Fibroblast of lung (primary cell): ENCODE data around the gene SPACDR.

Source experiments
- CTCF ChIP-seq, 2 donors: IDR thresholded peaks in 1 of 2; conservative IDR thresholded peaks in 1 of 2; 1 replicate in 1 of 2; 2 replicates in 1 of 2; pipeline ENCODE4 v1.5.1; 2011 to 2012; ENCODE audit warnings: low read length in 2 of 2, control low read depth in 1 of 2, inconsistent platforms in 1 of 2, low read depth in 1 of 2, mild to moderate bottlenecking in 1 of 2
- EZH2 ChIP-seq: IDR thresholded peaks from 2 replicates; pipeline ENCODE4 v1.5.1; 2012; ENCODE audit warnings: low read length, control low read depth, mild to moderate bottlenecking; ENCODE audit errors: missing control alignments

- TF ChIP-seq CTCF (conservative IDR thresholded peaks at IDR 0.05 in 1 of 2, IDR thresholded peaks at IDR 0.05 in 1 of 2; ENCODE audit: low read depth in 1 of 2, low read length in 2 of 2) (no peak), EZH2 (no peak)
These were observed 15.0 kb upstream of the SPACDR start, which contains the start of gene TSC22D4 for GRCh38 chr7:100478958-100479660.
